GM12878 (cell line): ENCODE data around the gene TH. TPM values are rescaled to one million over a fixed set of nuclear protein-coding genes. Genes with fewer than 3 reads are reported as not detected.

Experiments
- ATAC-seq: fragments of 200-7000 bp; cut with Tn5 transposase; 3 replicates; pipeline ENCODE4 v1.9.1; 2020; ENCODE audit warnings: mild to moderate bottlenecking, moderate library complexity
- BruUV-seq: library from RNA; stranded (reverse); fragments of 400-500 nt; replicated peaks from 2 replicates; lab custom pipeline; 2021; lab: Mats Ljungman, UMichigan
- CTCF ChIA-PET: fragments of 300-600 bp; sonication (Branson Sonifier 250); formaldehyde crosslinking; extraction: SDS; loops from one replicate; lab custom pipeline; 2021; ENCODE audit warnings: inconsistent platforms; lab: Yijun Ruan, JAX
- POLR2A ChIA-PET: fragments of 350-600 bp; formaldehyde crosslinking; extraction: SDS; loops from one replicate; lab custom pipeline; 2021; ENCODE audit warnings: inconsistent platforms; lab: Charles Lee
- RAD21 ChIA-PET: fragments of 300-600 bp; sonication (Branson Sonifier 250); formaldehyde crosslinking; loops from one replicate; lab custom pipeline; 2023; ENCODE audit warnings: antibody characterized with exemption; ENCODE audit not compliant: unreplicated experiment; lab: Charles Lee
- SMC1A ChIA-PET: fragments of 300-600 bp; sonication (Branson Sonifier 250); formaldehyde crosslinking; loops from one replicate; lab custom pipeline; 2023; ENCODE audit not compliant: unreplicated experiment, uncharacterized antibody; lab: Charles Lee
- DNase-seq: peaks from one replicate; pipeline ENCODE4 v3.0.0-alpha.2; 2011; ENCODE audit warnings: low read depth, low spot score
- FAIRE-seq: peaks from 3 replicates; lab custom pipeline; 2011; peaks lifted over from hg19 to GRCh38; lab: Jason Lieb, UNC
- H2AFZ ChIP-seq: 2 replicates; pipeline ENCODE4 v1.6.0; 2011; ENCODE audit warnings: low read depth, low read length, control low read depth; ENCODE audit not compliant: control insufficient read depth
- H3K27ac ChIP-seq: 2 replicates; pipeline ENCODE4 v1.5.1; 2011; ENCODE audit warnings: control low read depth; ENCODE audit not compliant: control insufficient read depth, insufficient read depth
- H3K27me3 ChIP-seq, 2 experiments: replicated peaks in 1 of 2; 2 replicates each; pipeline versions ENCODE4 v1.6.0 to v1.6.1; 2011; ENCODE audit warnings: low read length in 1 of 2; ENCODE audit not compliant: control insufficient read depth in 2 of 2, insufficient read depth in 2 of 2
- H3K36me3 ChIP-seq, 2 experiments: 2 replicates each; pipeline ENCODE4 v1.5.1; 2011; ENCODE audit warnings: low read length in 1 of 2; ENCODE audit not compliant: control insufficient read depth in 2 of 2, insufficient read depth in 2 of 2
- H3K4me1 ChIP-seq: 2 replicates; pipeline ENCODE4 v1.6.1; 2011; ENCODE audit warnings: mild to moderate bottlenecking, low read length, moderate library complexity, mixed read lengths; ENCODE audit not compliant: control insufficient read depth, insufficient read depth
- H3K4me2 ChIP-seq: 2 replicates; pipeline ENCODE4 v1.6.0; 2011; ENCODE audit warnings: control low read depth; ENCODE audit not compliant: control insufficient read depth, insufficient read depth
- H3K4me3 ChIP-seq: fragments of 200-600 bp; sonication (generic); 2 replicates; pipeline ENCODE4 v1.5.1; 2016
- H3K79me2 ChIP-seq: 2 replicates; pipeline ENCODE4 v1.6.0; 2011; ENCODE audit warnings: low read length; ENCODE audit not compliant: control insufficient read depth, insufficient read depth
- H3K9ac ChIP-seq: 2 replicates; pipeline ENCODE4 v1.8.0; 2011; ENCODE audit warnings: low read length, control low read depth, mixed read lengths; ENCODE audit not compliant: control insufficient read depth, insufficient read depth
- H3K9me3 ChIP-seq: replicated peaks from 3 replicates; pipeline ENCODE4 v1.5.1; 2011; ENCODE audit warnings: mild to moderate bottlenecking, low read length; ENCODE audit not compliant: control insufficient read depth, insufficient read depth
- H4K20me1 ChIP-seq: 2 replicates; pipeline ENCODE4 v1.6.0; 2011; ENCODE audit not compliant: control insufficient read depth, insufficient read depth
- EP300 ChIP-seq, 2 experiments: fragments of 150-350 bp in 1 of 2; IDR thresholded peaks; 2 replicates each; pipeline ENCODE4 v1.6.1; 2011 to 2012; ENCODE audit warnings: low read depth in 2 of 2, low read length in 2 of 2, borderline replicate concordance in 1 of 2, improper control_type of control experiment in 1 of 2, inconsistent platforms in 1 of 2; ENCODE audit not compliant: control insufficient read depth in 1 of 2
- KAT2A ChIP-seq: conservative IDR thresholded peaks from 2 replicates; pipeline ENCODE4 v1.6.1; 2011; ENCODE audit warnings: low read depth, low read length; ENCODE audit not compliant: control insufficient read depth
- PML ChIP-seq: IDR thresholded peaks from 2 replicates; pipeline ENCODE4 v1.6.1; 2012; ENCODE audit warnings: low read length, inconsistent platforms
- RELA ChIP-seq: fragments of 450-650 bp; IDR thresholded peaks from 2 replicates; pipeline ENCODE4 v1.8.0; 2014; ENCODE audit warnings: borderline replicate concordance; ENCODE audit not compliant: partially characterized antibody
- RFX5 ChIP-seq: IDR thresholded peaks from 2 replicates; pipeline ENCODE4 v1.6.1; 2011; ENCODE audit warnings: low read depth, low read length, improper control_type of control experiment
- SMC3 ChIP-seq: IDR thresholded peaks from 2 replicates; pipeline ENCODE4 v1.6.1; 2011; ENCODE audit warnings: low read length, improper control_type of control experiment, borderline replicate concordance
- SP1 ChIP-seq: IDR thresholded peaks from one replicate; pipeline ENCODE4 v1.6.1; 2011; ENCODE audit warnings: low read depth, low read length
- YY1 ChIP-seq: IDR thresholded peaks from 2 replicates; pipeline ENCODE4 v1.6.1; 2011; ENCODE audit warnings: low read depth, mild to moderate bottlenecking, low read length
- ZBTB40 ChIP-seq: fragments of 450-650 bp; IDR thresholded peaks from 2 replicates; pipeline ENCODE4 v1.6.1; 2016; ENCODE audit warnings: mild to moderate bottlenecking, moderate library complexity, borderline replicate concordance
- WGBS: methylation state at CpG from one replicate; pipeline ENCODE4 v1.1.6; 2016; ENCODE audit warnings: low lambda C conversion rate; ENCODE audit not compliant: insufficient replicate concordance, insufficient coverage; ENCODE audit errors: missing lambda C conversion rate; 5-methylcytosine and 5-hydroxymethylcytosine counted together
- in situ Hi-C: fragments of 300-500 bp; cut with MboI; formaldehyde crosslinking; loops from 9 replicates; pipeline ENCODE4 v1.14.3; 2018; ENCODE audit warnings: mixed read lengths
- intact Hi-C: fragments of 100-400 bp; cut with micrococcal nuclease; formaldehyde crosslinking; loops from one replicate; pipeline ENCODE4 v1.14.2; 2022; ENCODE audit not compliant: unreplicated experiment
- polyA plus RNA-seq, 11 experiments: library from polyadenylated mRNA; depleted of rRNA in 4 of 11; unstranded in 6 of 11; stranded (reverse) in 5 of 11; fragments of >200 nt; fragmentation: Nextera tagmentation in 4 of 11; fragmentation: Illumina TruSeq in 1 of 11; extraction: Ambion mirVana in 4 of 11; extraction: Trizol in 1 of 11; gene quantifications; 1 replicate in 1 of 11; 2 replicates in 10 of 11; pipeline versions ENCODE4 v1.2.1 to v1.2.3, GENCODE V29; 2011 to 2016; ENCODE audit warnings: inconsistent platforms in 2 of 11, missing spikeins in 2 of 11, low read depth in 1 of 11
- total RNA-seq, 4 experiments: library from RNA; depleted of rRNA in 3 of 4; stranded (reverse); fragments of >200 nt in 3 of 4; fragmentation: Illumina TruSeq in 1 of 4; extraction: Trizol in 1 of 4; gene quantifications; 2 replicates each; pipeline versions ENCODE4 v1.2.1 to v1.2.3, GENCODE V29; 2013 to 2021

The TH gene
- total and polyA plus RNA-seq, 10 of the 15 experiments (the other 5 are each of a cell fraction or from before 2014, with no cell fraction given): not detected

- intact Hi-C loops: no loop called here
- BruUV-seq: no TSS peak
- CTCF ChIA-PET: no interaction called here
These were observed 1.1 kb upstream of the TH start for GRCh38 chr11:2172676-2173075.

More at GRCh38 chr11:2172676-2173075, 1.1 kb upstream of the TH start:
- ChIA-PET SMC1A (no interaction called here), RAD21 (no interaction called here), POLR2A (no interaction called here)
- no peaks in the 10 kb centered on the region for H3K79me2 ChIP-seq
- no peaks in the 10 kb centered on the region for H3K4me1 ChIP-seq
- H3K27me3 ChIP-seq: no peaks in the 10 kb centered on the region; a peak in 1 of 4 replicates
- ATAC-seq (no peak), FAIRE-seq (no peak)
- H2AFZ ChIP-seq: no peak overlapping the region
- H3K4me2 ChIP-seq: no peak overlapping the region
- H4K20me1 ChIP-seq: no peaks in the 10 kb centered on the region
- H3K36me3 ChIP-seq: no peaks in the 10 kb centered on the region
- 48% methylated on average over 10 of the region's 12 CpGs for WGBS
- no peak overlapping the region for H3K27ac ChIP-seq
- H3K4me3 ChIP-seq: no peak overlapping the region
- TF ChIP-seq EP300 (IDR thresholded peaks at IDR 0.05; ENCODE audit: borderline replicate concordance in 1 of 2, control insufficient read depth in 1 of 2, low read depth in 2 of 2, low read length in 2 of 2) (no peak), SMC3 (no peak), ZBTB40 (no peak), YY1 (no peak), RELA (no peak), SP1 (no peak), PML (no peak), KAT2A (no peak), RFX5 (no peak)
- TF ChIP-seq, all 136 proteins: peak for 0
- no peak overlapping the region for H3K9ac ChIP-seq
- in situ Hi-C loops: no loop called here
- DNase-seq: no peak
- no peaks in the 10 kb centered on the region for H3K9me3 ChIP-seq
